ENCODE data around the gene LMAN2L.

The LMAN2L gene

DNA sequence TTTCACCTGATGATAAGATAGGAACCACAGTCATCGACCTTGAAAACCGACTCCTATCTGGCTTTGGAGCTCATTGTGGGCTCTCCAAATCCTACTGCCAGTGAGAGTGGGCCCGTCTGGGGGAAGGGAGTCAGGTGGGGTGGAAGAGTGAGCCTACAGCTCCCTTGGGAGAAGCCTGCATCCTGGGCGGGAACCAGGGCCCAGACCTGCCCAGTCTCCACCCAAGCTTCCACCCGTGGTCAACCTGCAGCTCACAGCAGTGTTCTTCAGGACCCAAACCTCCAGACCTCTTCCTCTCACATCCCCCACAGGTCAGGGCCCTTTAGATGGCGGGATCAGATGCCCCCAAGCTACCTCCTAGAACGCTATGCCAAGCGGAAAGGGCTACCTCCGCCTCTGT lies 40.2 kb downstream of the LMAN2L start:
- Mint-ChIP-seq H3K4me1 (no peaks in the 10 kb centered on the region), H3K9me3 (no peaks in the 10 kb centered on the region), H3K4me3 (no peak overlapping the region), H3K27ac (no peak overlapping the region), H3K27me3 (no peaks in the 10 kb centered on the region), H3K36me3 (peaks cover 1% of the 10 kb centered on the region)

DNA sequence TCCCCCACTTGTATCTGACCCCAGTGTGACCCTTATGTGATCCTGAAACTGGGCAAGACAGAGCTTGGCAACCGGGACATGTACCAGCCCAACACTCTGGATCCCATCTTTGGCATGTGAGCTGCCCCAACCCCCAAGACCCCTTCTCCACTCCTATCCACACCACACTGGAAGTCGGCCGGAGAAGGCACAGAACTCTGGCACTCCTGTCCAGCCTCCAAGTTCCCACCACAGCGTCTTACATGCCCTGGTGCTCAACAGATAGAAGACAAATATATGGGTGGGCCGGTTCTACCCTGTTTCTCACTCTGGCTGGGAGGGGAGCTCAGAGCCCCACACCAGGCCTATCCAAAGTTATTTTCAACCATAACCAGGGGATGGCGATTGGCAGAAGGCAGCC lies 40.8 kb downstream of the LMAN2L start:
- no peaks in the 10 kb centered on the region for H3K9me3 Mint-ChIP-seq
- no peaks in the 10 kb centered on the region for H3K27me3 Mint-ChIP-seq
- no peak overlapping the region for H3K27ac Mint-ChIP-seq
- no peaks in the 10 kb centered on the region for H3K4me1 Mint-ChIP-seq
- H3K4me3 Mint-ChIP-seq: no peak overlapping the region
- H3K36me3 Mint-ChIP-seq: peaks cover 1% of the 10 kb centered on the region

DNA sequence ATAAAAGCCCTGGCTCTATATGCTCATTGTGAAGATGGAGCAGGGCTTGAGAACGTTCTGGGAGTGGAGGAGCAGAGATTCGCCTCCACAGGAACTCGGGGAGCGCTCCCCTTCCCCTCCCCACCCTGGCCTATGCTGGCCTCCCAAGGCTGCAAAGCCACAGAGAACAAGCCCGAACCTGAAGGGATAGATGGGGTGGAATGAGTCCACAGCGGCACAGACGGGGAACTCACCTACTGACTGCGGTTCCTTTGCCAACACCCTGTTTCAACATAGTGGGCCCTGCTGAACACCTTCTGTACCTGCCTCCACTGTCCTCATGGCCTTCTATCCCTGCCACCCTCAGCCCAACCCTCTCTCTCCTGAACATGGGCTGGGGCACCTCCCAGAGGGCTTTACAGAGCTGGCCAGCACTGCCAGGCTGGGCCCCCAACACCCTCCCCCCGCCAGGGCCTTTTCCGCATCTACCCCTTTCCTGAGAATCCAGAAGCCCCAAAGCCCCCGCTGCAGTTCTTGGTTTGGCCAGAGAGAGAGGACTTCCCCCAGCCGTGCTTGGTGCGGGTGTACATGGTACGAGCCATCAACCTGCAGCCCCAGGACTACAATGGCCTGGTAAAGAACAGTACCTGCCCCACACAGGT lies 41.5 kb downstream of the LMAN2L start:
- peaks cover 1% of the 10 kb centered on the region for H3K36me3 Mint-ChIP-seq
- H3K4me3 Mint-ChIP-seq: no peak overlapping the region
- no peaks in the 10 kb centered on the region for H3K9me3 Mint-ChIP-seq
- no peaks in the 10 kb centered on the region for H3K27me3 Mint-ChIP-seq
- H3K27ac Mint-ChIP-seq: no peak overlapping the region
- no peaks in the 10 kb centered on the region for H3K4me1 Mint-ChIP-seq

DNA sequence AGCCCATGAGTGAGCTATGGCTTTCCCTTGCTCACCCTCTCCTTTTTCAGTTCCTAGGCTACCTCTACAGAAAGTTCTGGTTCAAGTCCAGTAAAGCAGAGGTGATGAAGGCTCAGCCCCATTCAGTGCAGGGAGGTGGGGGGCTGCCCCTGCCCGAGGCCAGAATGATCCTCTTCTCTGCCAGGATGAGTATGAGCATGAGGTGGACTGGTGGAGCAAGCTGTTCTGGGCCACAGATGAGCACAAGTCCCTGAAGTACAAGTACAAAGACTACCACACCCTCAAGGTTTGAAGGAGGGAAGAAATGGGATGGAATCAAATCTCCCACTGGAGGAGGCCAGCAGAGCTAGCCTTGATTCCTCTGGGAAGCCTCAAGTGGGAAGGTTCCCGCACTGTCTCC lies 42.4 kb downstream of the LMAN2L start:
- Mint-ChIP-seq H3K4me3 (no peak overlapping the region), H3K4me1 (no peaks in the 10 kb centered on the region), H3K27me3 (no peaks in the 10 kb centered on the region), H3K27ac (no peak overlapping the region), H3K36me3 (peaks cover 1% of the 10 kb centered on the region), H3K9me3 (no peaks in the 10 kb centered on the region)

DNA sequence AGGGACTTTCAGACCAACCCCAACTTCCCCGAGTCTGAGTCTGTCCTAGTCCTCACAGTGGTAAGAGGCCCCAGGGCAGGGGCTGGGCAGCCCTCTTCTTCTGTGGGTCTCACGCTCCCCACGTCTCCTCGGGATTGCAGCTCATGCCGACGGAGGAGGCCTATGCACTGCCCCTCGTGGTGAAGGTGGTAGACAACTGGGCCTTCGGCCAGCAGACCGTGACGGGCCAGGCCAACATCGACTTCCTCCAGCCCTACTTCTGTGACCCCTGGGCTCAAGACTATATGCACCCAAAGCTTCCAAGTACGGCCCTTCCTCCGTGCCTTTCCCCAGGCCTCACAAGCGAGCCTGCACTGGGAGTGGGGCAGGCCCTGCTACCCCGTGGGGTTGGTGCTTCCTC lies 44.3 kb downstream of the LMAN2L start:
- H3K4me1 Mint-ChIP-seq: no peaks in the 10 kb centered on the region
- H3K4me3 Mint-ChIP-seq: no peak overlapping the region
- no peaks in the 10 kb centered on the region for H3K9me3 Mint-ChIP-seq
- H3K27ac Mint-ChIP-seq: no peak overlapping the region
- H3K36me3 Mint-ChIP-seq: no peaks in the 10 kb centered on the region
- no peaks in the 10 kb centered on the region for H3K27me3 Mint-ChIP-seq

DNA sequence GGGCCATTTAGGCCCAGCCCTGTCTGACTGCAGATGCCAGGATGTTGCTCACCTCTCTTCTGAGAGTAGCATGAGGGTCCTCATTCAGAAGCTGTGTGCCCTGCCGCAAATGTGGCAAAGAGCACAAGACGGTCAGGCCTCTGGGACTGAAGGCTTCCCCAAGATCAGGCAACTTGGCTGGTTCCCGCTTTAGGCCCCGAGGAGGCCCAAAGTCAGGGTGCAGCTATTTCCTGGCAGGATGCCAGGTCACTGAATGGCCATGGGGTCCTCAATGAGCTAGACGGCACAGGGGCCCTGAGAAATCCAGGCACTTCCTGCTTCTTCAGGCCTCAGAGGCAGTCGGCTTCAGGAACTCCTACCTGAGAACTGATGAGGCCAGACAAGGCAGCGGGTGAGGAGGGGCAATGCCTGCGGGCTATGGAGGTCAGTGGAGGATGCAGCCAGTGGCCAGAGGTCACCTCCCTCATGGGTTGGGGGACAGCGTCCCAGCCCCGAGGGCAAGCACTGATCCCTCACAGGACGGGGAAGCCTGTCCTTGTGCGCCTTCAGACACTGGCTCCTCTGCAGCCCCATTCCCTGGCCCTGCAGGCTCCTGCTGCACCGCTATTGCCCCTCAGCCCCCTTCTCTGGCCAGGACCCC lies 44.9 kb downstream of the LMAN2L start:
- no peaks in the 10 kb centered on the region for H3K4me1 Mint-ChIP-seq

GRCh38 chr2:96694279-96694678 lies 45.6 kb downstream of the LMAN2L start:
- Mint-ChIP-seq H3K27me3 (no peaks in the 10 kb centered on the region), H3K27ac (no peak overlapping the region), H3K9me3 (no peaks in the 10 kb centered on the region), H3K36me3 (no peaks in the 10 kb centered on the region), H3K4me3 (no peak overlapping the region), H3K4me1 (no peaks in the 10 kb centered on the region)

More for the DNA sequence above, 44.9 kb downstream of the LMAN2L start:
- Mint-ChIP-seq H3K27me3 (no peaks in the 10 kb centered on the region), H3K4me3 (no peak overlapping the region), H3K9me3 (no peaks in the 10 kb centered on the region), H3K27ac (no peak overlapping the region), H3K36me3 (no peaks in the 10 kb centered on the region)

DNA sequence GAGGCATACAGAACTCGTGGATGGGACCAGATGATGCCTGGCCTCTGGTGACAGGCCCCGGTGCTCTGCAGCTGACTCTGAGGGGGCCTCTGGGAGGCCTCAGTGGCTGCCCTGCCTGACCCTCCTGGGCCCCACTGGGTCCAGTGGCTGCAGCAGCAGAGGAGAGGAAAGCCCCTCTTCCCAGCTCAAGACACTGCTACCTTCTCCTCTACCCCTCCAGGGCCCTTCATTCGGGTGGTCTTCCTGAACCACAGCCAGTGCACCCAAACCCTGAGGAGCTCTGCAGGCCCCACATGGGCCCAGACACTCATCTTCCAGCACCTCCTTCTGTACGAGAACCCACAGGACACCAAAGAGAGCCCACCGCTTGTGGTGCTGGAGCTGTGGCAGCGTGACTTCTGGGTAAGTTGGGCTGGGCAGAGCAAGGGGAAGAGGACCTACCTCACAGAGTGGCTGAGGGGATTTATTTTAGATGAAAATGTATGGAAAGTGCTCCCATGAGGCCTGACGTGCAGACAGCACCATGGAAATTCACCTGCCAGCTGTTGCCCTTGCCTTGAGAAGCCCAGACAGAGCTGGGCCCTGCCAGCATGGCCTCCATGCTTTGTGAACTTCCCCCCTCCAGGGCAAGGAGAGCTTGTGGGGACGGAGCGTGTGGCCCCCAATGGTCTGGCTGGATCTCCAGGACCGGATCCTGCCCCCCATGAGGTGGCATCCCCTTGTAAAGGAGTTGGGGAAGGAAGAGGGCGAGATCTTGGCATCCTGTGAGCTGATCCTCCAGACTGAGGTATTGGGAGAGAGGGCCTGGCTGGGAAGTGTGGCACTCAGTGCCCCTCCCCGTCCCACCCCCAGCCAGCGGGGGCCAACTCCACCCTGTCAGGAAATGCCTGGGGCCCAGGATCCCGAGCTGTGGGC lies 46.3 kb downstream of the LMAN2L start:
- H3K27ac Mint-ChIP-seq: no peak overlapping the region
- no peaks in the 10 kb centered on the region for H3K9me3 Mint-ChIP-seq
- H3K4me3 Mint-ChIP-seq: no peak overlapping the region
- no peaks in the 10 kb centered on the region for H3K4me1 Mint-ChIP-seq
- H3K27me3 Mint-ChIP-seq: no peaks in the 10 kb centered on the region
- H3K36me3 Mint-ChIP-seq: no peaks in the 10 kb centered on the region

GRCh38 chr2:96692094-96692971 lies 47.5 kb downstream of the LMAN2L start:
- no peaks in the 10 kb centered on the region for H3K4me1 Mint-ChIP-seq
- no peaks in the 10 kb centered on the region for H3K36me3 Mint-ChIP-seq
- H3K4me3 Mint-ChIP-seq: no peak overlapping the region
- H3K27ac Mint-ChIP-seq: no peak overlapping the region
- no peaks in the 10 kb centered on the region for H3K27me3 Mint-ChIP-seq
- H3K9me3 Mint-ChIP-seq: no peaks in the 10 kb centered on the region

GRCh38 chr2:96691022-96691612 lies 48.7 kb downstream of the LMAN2L start:
- Mint-ChIP-seq H3K27ac (no peak overlapping the region), H3K27me3 (no peaks in the 10 kb centered on the region), H3K36me3 (no peaks in the 10 kb centered on the region), H3K4me1 (no peaks in the 10 kb centered on the region), H3K4me3 (no peak overlapping the region), H3K9me3 (no peaks in the 10 kb centered on the region)

- H3K4me3 Mint-ChIP-seq: no peak overlapping the region
- H3K27ac Mint-ChIP-seq: no peak overlapping the region
- no peaks in the 10 kb centered on the region for H3K9me3 Mint-ChIP-seq
- no peaks in the 10 kb centered on the region for H3K27me3 Mint-ChIP-seq
- no peaks in the 10 kb centered on the region for H3K36me3 Mint-ChIP-seq
- no peaks in the 10 kb centered on the region for H3K4me1 Mint-ChIP-seq
Observed at GRCh38 chr2:96690306-96691021, 49.4 kb downstream of the LMAN2L start.

DNA sequence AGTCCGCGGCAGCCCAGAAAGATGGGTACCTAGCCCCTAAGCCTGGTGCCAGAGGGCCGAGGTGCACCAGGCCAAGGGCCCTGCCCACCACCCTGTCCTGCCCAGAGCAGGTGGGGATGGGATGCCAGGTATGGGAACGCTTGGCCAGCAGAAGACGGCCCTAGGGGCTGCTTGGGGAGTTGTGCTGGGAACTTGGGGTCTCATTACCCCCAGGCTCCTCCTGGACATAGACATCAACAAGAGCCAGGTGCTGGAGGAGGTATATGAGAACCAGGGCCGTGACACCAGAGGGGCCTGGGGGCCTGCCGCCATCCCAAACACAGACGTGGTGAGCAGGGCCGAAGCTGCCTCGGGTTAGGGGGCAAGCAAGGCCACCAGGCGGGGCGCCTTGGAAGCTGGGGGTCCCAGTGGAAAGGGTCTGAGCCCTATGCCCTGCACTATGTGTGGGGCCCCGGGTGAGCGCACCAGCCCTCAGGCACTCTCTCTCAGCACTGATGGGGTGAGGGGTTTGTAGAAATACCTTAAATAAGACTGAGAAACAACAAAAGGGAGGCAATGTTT lies 50.4 kb downstream of the LMAN2L start:
- Mint-ChIP-seq H3K9me3 (no peaks in the 10 kb centered on the region), H3K36me3 (no peaks in the 10 kb centered on the region), H3K4me1 (no peaks in the 10 kb centered on the region), H3K27me3 (peaks cover 2% of the 10 kb centered on the region), H3K4me3 (no peak overlapping the region), H3K27ac (no peak overlapping the region)

DNA sequence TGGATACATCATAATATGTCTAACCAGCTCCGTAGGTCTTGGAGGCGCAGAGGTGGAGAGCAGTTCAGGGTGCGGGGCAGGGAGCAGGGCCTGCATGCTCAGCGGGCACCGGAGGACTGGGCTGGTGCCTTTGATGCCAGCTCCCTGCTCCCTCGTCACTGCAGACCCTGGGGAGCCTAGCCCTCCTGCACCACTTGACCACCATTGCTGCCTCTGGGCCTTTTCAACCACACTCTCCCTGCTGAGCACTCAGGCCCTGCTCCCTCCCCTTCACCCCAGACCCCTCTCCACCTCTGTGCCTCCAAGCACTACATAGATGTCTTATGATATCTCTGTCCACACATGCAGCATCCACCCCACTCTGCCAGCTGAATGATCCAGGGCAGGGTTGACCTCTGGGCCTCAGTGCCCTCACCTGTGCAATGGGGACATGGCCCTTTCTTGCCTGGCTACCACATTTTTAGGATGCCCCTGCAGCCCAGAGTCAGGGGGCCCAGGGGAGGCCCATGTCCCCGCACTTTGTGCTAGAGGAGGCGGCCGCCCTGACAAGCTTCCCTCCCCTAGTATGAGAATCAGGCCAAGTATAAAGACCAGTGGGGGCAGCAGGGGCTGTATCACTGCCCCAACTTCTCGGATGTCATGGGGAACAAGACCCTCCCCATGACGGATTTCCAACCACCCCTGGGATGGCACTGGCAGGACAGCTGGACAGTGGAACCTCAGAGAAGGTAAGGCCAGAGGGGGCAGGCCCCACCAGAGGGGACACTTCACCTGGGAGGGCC lies 51.0 kb downstream of the LMAN2L start:
- Mint-ChIP-seq H3K4me3 (no peak overlapping the region), H3K36me3 (no peaks in the 10 kb centered on the region), H3K27ac (no peak overlapping the region)

More for the DNA sequence above, 51.0 kb downstream of the LMAN2L start:
- peaks cover 6% of the 10 kb centered on the region for H3K27me3 Mint-ChIP-seq
- no peaks in the 10 kb centered on the region for H3K4me1 Mint-ChIP-seq
- H3K9me3 Mint-ChIP-seq: no peaks in the 10 kb centered on the region

All from activated naive CD4-positive, alpha-beta T cell treated with anti-CD3 and anti-CD28 coated beads, Interleukin-2, amount 50 U/mL, for 24 hours (primary cell).